CD14-positive monocyte (primary cell): ENCODE measurements around the gene OARD1. TPM values are rescaled to one million over a fixed set of nuclear protein-coding genes. Genes with fewer than 3 reads are reported as not detected.

ENCODE experiments used
- DNase-seq, 3 donors: peaks; one replicate each; pipeline ENCODE4 v3.0.0-alpha.2; 2011 to 2022
- H2AFZ ChIP-seq: 2 replicates; pipeline ENCODE4 v1.6.0; 2012; ENCODE audit warnings: mild to moderate bottlenecking, low read depth, low read length, inconsistent platforms; ENCODE audit not compliant: insufficient read depth, poor library complexity, severe bottlenecking
- H3K27ac ChIP-seq, 2 donors: 1 replicate in 1 of 2; 2 replicates in 1 of 2; pipeline ENCODE4 v1.5.1; 2012 to 2013; ENCODE audit warnings: low read length in 2 of 2, control low read depth in 1 of 2, inconsistent platforms in 1 of 2, low read depth in 1 of 2, mild to moderate bottlenecking in 1 of 2
- H3K27me3 ChIP-seq, 2 donors: one replicate each; pipeline versions ENCODE4 v1.6.0 to v1.6.1; 2011 to 2013; ENCODE audit warnings: low read length in 2 of 2; ENCODE audit not compliant: control insufficient read depth in 2 of 2, insufficient read depth in 2 of 2
- H3K36me3 ChIP-seq, 2 donors: replicated peaks in 1 of 2; 1 replicate in 1 of 2; 2 replicates in 1 of 2; pipeline versions ENCODE4 v1.5.1 to v1.6.1; 2012 to 2013; ENCODE audit warnings: low read length in 2 of 2, control low read depth in 1 of 2, inconsistent platforms in 1 of 2, mild to moderate bottlenecking in 1 of 2; ENCODE audit not compliant: insufficient read depth in 2 of 2, control insufficient read depth in 1 of 2
- H3K4me1 ChIP-seq, 2 donors: 1 replicate in 1 of 2; 2 replicates in 1 of 2; pipeline versions ENCODE4 v1.5.1 to v1.6.1; 2012 to 2013; ENCODE audit warnings: low read length in 2 of 2, control low read depth in 1 of 2, inconsistent platforms in 1 of 2, mild to moderate bottlenecking in 1 of 2, moderate library complexity in 1 of 2; ENCODE audit not compliant: insufficient read depth in 2 of 2, control insufficient read depth in 1 of 2
- H3K4me2 ChIP-seq: replicated peaks from 2 replicates; pipeline ENCODE3; 2012; ENCODE audit warnings: low read length, moderate library complexity, mild to moderate bottlenecking; ENCODE audit not compliant: poor library complexity, severe bottlenecking; ENCODE audit errors: extremely low read depth
- H3K4me3 ChIP-seq, 3 experiments: fragments of 200-600 bp in 1 of 3; sonication (generic) in 1 of 3; replicated peaks in 1 of 3; 1 replicate in 2 of 3; 2 replicates in 1 of 3; pipeline ENCODE4 v1.5.1; 2011 to 2013; ENCODE audit warnings: low read length in 3 of 3, mild to moderate bottlenecking in 3 of 3, control low read depth in 2 of 3, low read depth in 2 of 3, inconsistent platforms in 1 of 3, moderate library complexity in 1 of 3
- H3K79me2 ChIP-seq: 2 replicates; pipeline ENCODE4 v1.6.0; 2012; ENCODE audit warnings: mild to moderate bottlenecking, control low read depth, inconsistent platforms, low read length, moderate library complexity; ENCODE audit not compliant: insufficient read depth
- H3K9ac ChIP-seq: 2 replicates; pipeline ENCODE4 v1.6.0; 2017; ENCODE audit warnings: low read length, mild to moderate bottlenecking; ENCODE audit not compliant: insufficient read depth, poor library complexity, severe bottlenecking
- H3K9me3 ChIP-seq, 2 donors: replicated peaks in 1 of 2; 1 replicate in 1 of 2; 2 replicates in 1 of 2; pipeline versions ENCODE4 v1.5.1 to v1.6.1; 2012 to 2013; ENCODE audit warnings: low read length in 2 of 2, control low read depth in 1 of 2; ENCODE audit not compliant: control insufficient read depth in 1 of 2, insufficient read depth in 1 of 2
- H4K20me1 ChIP-seq: 2 replicates; pipeline ENCODE4 v1.6.0; 2012; ENCODE audit warnings: mild to moderate bottlenecking, low read length, control low read depth, moderate library complexity; ENCODE audit not compliant: insufficient read depth
- H3K27ac Mint-ChIP-seq, 7 donors: one replicate each; pipeline ENCODE4 v1.8.0; 2020; ENCODE audit warnings: mild to moderate bottlenecking in 7 of 7, mixed read lengths in 7 of 7, moderate library complexity in 6 of 7, inconsistent platforms in 2 of 7
- H3K27me3 Mint-ChIP-seq, 3 donors: one replicate each; pipeline ENCODE4 v1.8.0; 2021 to 2022; ENCODE audit warnings: low read depth in 3 of 3, mild to moderate bottlenecking in 3 of 3, mixed read lengths in 3 of 3, moderate library complexity in 3 of 3, inconsistent platforms in 1 of 3
- H3K36me3 Mint-ChIP-seq, 2 donors: one replicate each; pipeline ENCODE4 v1.8.0; 2020; ENCODE audit warnings: mixed read lengths in 2 of 2, inconsistent platforms in 1 of 2, mild to moderate bottlenecking in 1 of 2
- H3K4me1 Mint-ChIP-seq: one replicate; pipeline ENCODE4 v1.8.0; 2020; ENCODE audit warnings: mild to moderate bottlenecking, mixed read lengths
- H3K4me3 Mint-ChIP-seq, 2 donors: one replicate each; pipeline ENCODE4 v1.8.0; 2020; ENCODE audit warnings: mild to moderate bottlenecking in 2 of 2, mixed read lengths in 2 of 2, moderate library complexity in 1 of 2
- H3K9me3 Mint-ChIP-seq, 7 donors: one replicate each; pipeline ENCODE4 v1.8.0; 2020 to 2022; ENCODE audit warnings: mixed read lengths in 7 of 7, mild to moderate bottlenecking in 6 of 7, moderate library complexity in 6 of 7, inconsistent platforms in 2 of 7
- WGBS: methylation state at CpG from one replicate; pipeline ENCODE4 v1.1.5; 2013; ENCODE audit warnings: missing lambda C conversion rate; ENCODE audit not compliant: insufficient coverage; 5-methylcytosine and 5-hydroxymethylcytosine counted together
- intact Hi-C, 2 donors: fragments of 100-400 bp; cut with micrococcal nuclease; formaldehyde crosslinking; loops; one replicate each; pipeline versions ENCODE4 v1.15.0 to v1.15.1; 2023
- polyA minus RNA-seq: library from RNA; depleted of rRNA, polyadenylated mRNA; stranded (reverse); fragments of >200 nt; gene quantifications from 2 replicates; pipeline ENCODE4 v1.2.3, GENCODE V29; 2012
- polyA plus RNA-seq, 3 donors: library from polyadenylated mRNA; depleted of rRNA in 1 of 3; unstranded in 2 of 3; stranded (reverse) in 1 of 3; fragments of 300-500 nt in 2 of 3; fragments of >200 nt in 1 of 3; fragmentation: Illumina TruSeq in 2 of 3; gene quantifications; 1 replicate in 2 of 3; 2 replicates in 1 of 3; pipeline ENCODE4 v1.2.3, GENCODE V29; 2012 to 2021
- total RNA-seq, 12 experiments: library from RNA in 1 of 12; stranded (reverse) in 1 of 12; fragments of 120-200 nt in 1 of 12; gene quantifications; one replicate each; pipeline ENCODE4 v1.2.4 and lab custom pipeline; 2013 to 2026; ENCODE audit warnings: mixed read lengths in 6 of 12, inconsistent platforms in 1 of 12
- TF ChIP-seq, protein P1 (sequence below): fragments of 200-600 bp; IDR thresholded peaks from one replicate; pipeline ENCODE4 v1.8.0; 2022; ENCODE audit warnings: antibody characterized with exemption, mild to moderate bottlenecking

OARD1 gene, protein sequence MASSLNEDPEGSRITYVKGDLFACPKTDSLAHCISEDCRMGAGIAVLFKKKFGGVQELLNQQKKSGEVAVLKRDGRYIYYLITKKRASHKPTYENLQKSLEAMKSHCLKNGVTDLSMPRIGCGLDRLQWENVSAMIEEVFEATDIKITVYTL
- total RNA-seq (2013): 27.6 TPM
- polyA plus RNA-seq: 10 to 100 TPM in 2 of 3 donors, 1 to 10 TPM in 1; 6.5 to 23.6 (median 16.8) TPM
- polyA minus RNA-seq: 5.8 and 6.3 TPM in 2 replicates
- total RNA-seq (lab: John Stamatoyannopoulos, UW): 2.3 to 21.1 (median 14.8) reads per million in 11 experiments

DNA sequence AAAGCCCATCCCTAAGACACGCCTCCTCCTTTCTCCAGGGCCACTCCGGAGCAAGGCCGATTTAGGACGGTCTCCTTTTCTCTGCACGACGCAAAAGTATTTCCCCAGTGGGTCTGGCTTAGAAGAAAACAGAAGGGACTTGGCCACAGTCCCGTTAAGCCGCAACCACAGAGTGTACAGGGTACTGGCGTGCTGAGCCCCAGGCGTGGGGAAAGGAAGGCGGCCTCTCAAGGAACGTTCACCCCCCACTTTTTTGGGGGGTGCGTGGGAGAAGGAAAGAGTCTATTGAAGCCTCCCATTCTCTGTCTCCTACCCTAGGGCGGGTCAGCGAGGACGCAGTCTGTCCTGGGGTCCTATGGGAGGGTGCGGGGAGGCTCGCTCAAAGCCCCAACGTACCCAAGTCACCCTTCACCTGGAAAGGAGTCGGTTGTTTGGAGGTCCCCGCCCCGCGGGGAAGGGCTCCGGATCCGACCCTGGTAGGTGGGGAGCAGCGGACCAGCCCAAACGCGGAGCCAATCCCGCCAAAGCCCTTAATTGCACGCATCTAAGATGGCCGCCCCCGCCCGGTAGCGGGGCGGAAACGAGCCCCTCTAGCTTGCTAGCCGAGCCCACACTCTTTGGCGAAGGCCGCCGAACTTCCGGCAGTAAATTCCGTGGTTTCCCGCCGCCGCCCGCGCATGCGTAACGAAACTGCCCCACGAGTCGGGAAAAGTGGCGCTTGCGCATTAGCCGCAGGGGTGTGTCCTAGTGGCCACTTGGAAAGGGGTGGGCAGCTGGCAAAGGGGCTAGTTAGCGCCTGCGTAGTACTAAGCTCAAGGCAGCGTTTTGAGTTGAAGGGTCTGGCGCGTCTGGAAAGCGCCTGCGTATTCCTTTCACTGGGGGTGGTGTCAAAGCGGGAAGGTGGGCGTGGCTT is at the start of gene OARD1:
OARD1 (minus strand) TSS at position 434 of the 913 bp plus-strand sequence. CDS start 722 bp downstream, outside the sequence.
- H3K4me1 Mint-ChIP-seq: peaks cover 29% of the 10 kb centered on the region

DNA sequence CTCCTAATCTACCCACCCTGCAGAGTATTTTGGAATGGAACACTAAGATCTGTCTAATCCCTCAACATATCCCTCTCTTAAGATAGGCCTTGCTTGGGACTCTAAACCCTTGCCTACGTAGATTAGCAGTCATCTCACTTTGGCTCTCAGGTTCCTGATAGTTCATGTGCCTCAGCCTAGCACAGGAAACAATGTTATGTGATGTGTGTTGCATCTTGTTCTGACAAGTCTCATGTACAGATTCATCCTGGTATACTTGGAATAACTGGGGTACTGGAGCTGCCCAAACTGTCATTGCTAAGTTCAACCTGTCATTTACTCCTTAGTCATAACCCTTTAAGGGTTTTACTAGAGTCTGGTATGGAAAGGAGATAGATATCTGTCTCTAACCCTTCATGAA is 47.9 kb upstream of the OARD1 start:
- intact Hi-C loops: no loop called here
- H3K4me2 ChIP-seq: no peak overlapping the region
- H2AFZ ChIP-seq: no peak overlapping the region
- no peak overlapping the region for H3K4me3 Mint-ChIP-seq
- no peak overlapping the region for H3K27ac ChIP-seq
- H3K36me3 Mint-ChIP-seq: peaks cover 0 to 16% of the 10 kb centered on the region in 2 donors
- peaks cover 0 to 6% (median 0%) of the 10 kb centered on the region in 7 donors for H3K9me3 Mint-ChIP-seq
- H3K27me3 Mint-ChIP-seq: no peaks in the 10 kb centered on the region
- H3K27ac Mint-ChIP-seq: no peak overlapping the region
- H3K4me3 ChIP-seq: no peak overlapping the region
- no peaks in the 10 kb centered on the region for H3K4me1 ChIP-seq
- no peaks in the 10 kb centered on the region for H3K36me3 ChIP-seq
- H3K27me3 ChIP-seq: no peaks in the 10 kb centered on the region
- no peaks in the 10 kb centered on the region for H3K4me1 Mint-ChIP-seq
- TF ChIP-seq, protein P1, sequence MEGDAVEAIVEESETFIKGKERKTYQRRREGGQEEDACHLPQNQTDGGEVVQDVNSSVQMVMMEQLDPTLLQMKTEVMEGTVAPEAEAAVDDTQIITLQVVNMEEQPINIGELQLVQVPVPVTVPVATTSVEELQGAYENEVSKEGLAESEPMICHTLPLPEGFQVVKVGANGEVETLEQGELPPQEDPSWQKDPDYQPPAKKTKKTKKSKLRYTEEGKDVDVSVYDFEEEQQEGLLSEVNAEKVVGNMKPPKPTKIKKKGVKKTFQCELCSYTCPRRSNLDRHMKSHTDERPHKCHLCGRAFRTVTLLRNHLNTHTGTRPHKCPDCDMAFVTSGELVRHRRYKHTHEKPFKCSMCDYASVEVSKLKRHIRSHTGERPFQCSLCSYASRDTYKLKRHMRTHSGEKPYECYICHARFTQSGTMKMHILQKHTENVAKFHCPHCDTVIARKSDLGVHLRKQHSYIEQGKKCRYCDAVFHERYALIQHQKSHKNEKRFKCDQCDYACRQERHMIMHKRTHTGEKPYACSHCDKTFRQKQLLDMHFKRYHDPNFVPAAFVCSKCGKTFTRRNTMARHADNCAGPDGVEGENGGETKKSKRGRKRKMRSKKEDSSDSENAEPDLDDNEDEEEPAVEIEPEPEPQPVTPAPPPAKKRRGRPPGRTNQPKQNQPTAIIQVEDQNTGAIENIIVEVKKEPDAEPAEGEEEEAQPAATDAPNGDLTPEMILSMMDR: no peak
- H3K9ac ChIP-seq: no peak overlapping the region
- H3K9me3 ChIP-seq: no peaks in the 10 kb centered on the region
- DNase-seq: no peak
- no peaks in the 10 kb centered on the region for H4K20me1 ChIP-seq
- H3K79me2 ChIP-seq: no peaks in the 10 kb centered on the region
- WGBS: no CpG with 5 or more reads among the region's 1 CpG

More for the DNA sequence above, at the start of gene OARD1:
- H3K9me3 ChIP-seq: no peaks in the 10 kb centered on the region
- peak within 1 kb of the TSS; percentile 83 for H3K4me2 ChIP-seq
- TF ChIP-seq, protein P1: no peak
- H3K9me3 Mint-ChIP-seq: no peaks in the 10 kb centered on the region
- H3K36me3 Mint-ChIP-seq: peaks cover 31% of the 10 kb centered on the region in 2 donors
- WGBS: under 1% methylated on average over 53 of the region's 63 CpGs
- H3K27ac ChIP-seq: peak within 1 kb of the TSS; percentile 96 to 98
- H4K20me1 ChIP-seq: peaks cover 11% of the 10 kb centered on the region
- no peaks in the 10 kb centered on the region for H3K27me3 ChIP-seq
- peak within 1 kb of the TSS; percentile 92 to 93 for H3K4me3 Mint-ChIP-seq
- peaks cover 48% of the 10 kb centered on the region for H3K79me2 ChIP-seq
- H2AFZ ChIP-seq: peak within 1 kb of the TSS; percentile 82
- DNase-seq: peak; percentile 99 to 100 (median 99)
- H3K9ac ChIP-seq: peak within 1 kb of the TSS; percentile 99
- peak within 1 kb of the TSS; percentile 97 to 99 (median 98) for H3K27ac Mint-ChIP-seq
- H3K4me1 ChIP-seq: peaks cover 18 to 27% of the 10 kb centered on the region in 2 donors
- H3K36me3 ChIP-seq: peaks cover 8 to 29% of the 10 kb centered on the region in 2 donors
- no peaks in the 10 kb centered on the region for H3K27me3 Mint-ChIP-seq
- intact Hi-C loops: loop anchor here (5.0 to 10.0 kb wide), 3 partner anchors 110 to 663 kb away; partner anchors contain the start of gene TFEB (in 1 of the 2)
- peak within 1 kb of the TSS; percentile 80 to 88 (median 88) for H3K4me3 ChIP-seq
